PFSK-1 (cell line): ENCODE results near the gene ACTG2.

Experiments used
- FOXP2 ChIP-seq: optimal IDR thresholded peaks from 2 replicates; pipeline ENCODE3; 2011; ENCODE audit warnings: borderline replicate concordance, control low read depth, inconsistent platforms; ENCODE audit not compliant: insufficient read depth; ENCODE audit errors: extremely low read length, extremely low read depth
- POLR2AphosphoS5 ChIP-seq: IDR thresholded peaks from 2 replicates; pipeline ENCODE4 v1.6.1; 2012; ENCODE audit warnings: low read depth, mild to moderate bottlenecking, control low read depth, low read length, moderate library complexity
- SIN3A ChIP-seq: IDR thresholded peaks from 2 replicates; pipeline ENCODE4 v1.6.1; 2012; ENCODE audit warnings: mild to moderate bottlenecking, low read length, moderate library complexity, borderline replicate concordance; ENCODE audit not compliant: insufficient read depth
- TAF1 ChIP-seq: IDR thresholded peaks from 2 replicates; pipeline ENCODE4 v1.6.1; 2012; ENCODE audit warnings: low read length, control low read depth, borderline replicate concordance; ENCODE audit not compliant: insufficient read depth
- TF ChIP-seq, protein P1 (sequence below), 2 experiments: IDR thresholded peaks; 2 replicates each; pipeline versions ENCODE4 v1.6.1 to v1.8.0; 2011 to 2012; ENCODE audit warnings: low read depth in 2 of 2, low read length in 2 of 2, control low read depth in 1 of 2, inconsistent platforms in 1 of 2, mild to moderate bottlenecking in 1 of 2, moderate library complexity in 1 of 2; ENCODE audit not compliant: insufficient read depth in 1 of 2

The ACTG2 gene

DNA sequence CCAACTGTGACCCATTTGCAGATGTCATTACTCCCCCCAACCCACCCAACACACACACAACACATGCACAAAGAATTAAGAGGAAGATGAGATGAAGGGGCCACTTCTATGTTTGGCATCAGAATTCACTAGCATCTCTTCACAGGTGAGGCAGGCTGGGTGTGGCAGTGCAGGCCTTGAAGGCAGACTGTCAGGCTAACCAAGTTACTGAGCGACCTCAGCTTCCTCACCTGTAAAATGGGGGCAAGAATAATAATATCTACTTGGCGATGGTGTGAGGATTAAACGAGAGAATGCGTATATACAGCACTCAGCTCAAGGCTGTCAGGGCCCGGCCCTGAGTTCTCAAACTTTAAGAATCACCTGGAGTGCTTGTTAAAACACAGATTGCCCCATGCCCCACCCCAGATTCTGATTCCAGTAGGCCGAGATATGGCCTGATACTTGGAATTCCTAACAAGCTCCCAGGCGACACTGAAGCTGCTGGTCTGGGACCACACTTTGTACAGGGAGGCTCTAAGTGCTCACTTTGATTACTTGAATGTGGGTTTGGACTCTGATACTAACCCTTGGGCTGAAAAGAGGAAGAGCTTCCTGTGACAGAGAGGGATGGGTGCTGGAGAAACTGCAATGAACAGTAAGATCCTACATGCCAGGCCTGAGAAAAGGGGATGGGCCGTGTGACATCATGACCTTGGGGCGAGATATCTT, 1.1 kb downstream of the ACTG2 start:
- TF ChIP-seq, protein P1, sequence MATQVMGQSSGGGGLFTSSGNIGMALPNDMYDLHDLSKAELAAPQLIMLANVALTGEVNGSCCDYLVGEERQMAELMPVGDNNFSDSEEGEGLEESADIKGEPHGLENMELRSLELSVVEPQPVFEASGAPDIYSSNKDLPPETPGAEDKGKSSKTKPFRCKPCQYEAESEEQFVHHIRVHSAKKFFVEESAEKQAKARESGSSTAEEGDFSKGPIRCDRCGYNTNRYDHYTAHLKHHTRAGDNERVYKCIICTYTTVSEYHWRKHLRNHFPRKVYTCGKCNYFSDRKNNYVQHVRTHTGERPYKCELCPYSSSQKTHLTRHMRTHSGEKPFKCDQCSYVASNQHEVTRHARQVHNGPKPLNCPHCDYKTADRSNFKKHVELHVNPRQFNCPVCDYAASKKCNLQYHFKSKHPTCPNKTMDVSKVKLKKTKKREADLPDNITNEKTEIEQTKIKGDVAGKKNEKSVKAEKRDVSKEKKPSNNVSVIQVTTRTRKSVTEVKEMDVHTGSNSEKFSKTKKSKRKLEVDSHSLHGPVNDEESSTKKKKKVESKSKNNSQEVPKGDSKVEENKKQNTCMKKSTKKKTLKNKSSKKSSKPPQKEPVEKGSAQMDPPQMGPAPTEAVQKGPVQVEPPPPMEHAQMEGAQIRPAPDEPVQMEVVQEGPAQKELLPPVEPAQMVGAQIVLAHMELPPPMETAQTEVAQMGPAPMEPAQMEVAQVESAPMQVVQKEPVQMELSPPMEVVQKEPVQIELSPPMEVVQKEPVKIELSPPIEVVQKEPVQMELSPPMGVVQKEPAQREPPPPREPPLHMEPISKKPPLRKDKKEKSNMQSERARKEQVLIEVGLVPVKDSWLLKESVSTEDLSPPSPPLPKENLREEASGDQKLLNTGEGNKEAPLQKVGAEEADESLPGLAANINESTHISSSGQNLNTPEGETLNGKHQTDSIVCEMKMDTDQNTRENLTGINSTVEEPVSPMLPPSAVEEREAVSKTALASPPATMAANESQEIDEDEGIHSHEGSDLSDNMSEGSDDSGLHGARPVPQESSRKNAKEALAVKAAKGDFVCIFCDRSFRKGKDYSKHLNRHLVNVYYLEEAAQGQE (IDR thresholded peaks at IDR 0.05; ENCODE audit: insufficient read depth in 1 of 2, low read depth in 2 of 2, low read length in 2 of 2): no peak
- TF ChIP-seq TAF1 (no peak), POLR2AphosphoS5 (no peak), FOXP2 (no peak), SIN3A (no peak)

DNA sequence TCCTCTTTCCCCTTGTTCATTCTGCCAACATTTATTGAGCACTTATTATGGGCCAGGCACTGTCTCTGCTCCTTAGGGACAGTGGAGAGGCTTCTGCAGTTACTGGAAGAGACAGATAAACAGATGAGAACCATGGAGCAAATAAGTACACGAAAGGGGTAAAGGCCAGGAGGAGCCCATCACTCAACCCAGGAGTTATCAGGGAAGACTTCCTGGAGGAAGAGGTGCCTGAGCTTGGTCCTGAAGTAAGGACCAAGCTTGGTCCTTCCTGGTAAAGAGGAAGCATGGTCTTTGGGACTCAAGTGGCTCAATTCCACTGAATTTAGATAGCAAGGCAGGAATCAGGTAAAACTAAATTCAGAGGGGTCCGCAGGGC, 1.7 kb downstream of the ACTG2 start:
- no peak for TF ChIP-seq POLR2AphosphoS5
- TF ChIP-seq TAF1: no peak
- TF ChIP-seq FOXP2: no peak
- TF ChIP-seq, protein P1 (IDR thresholded peaks at IDR 0.05; ENCODE audit: insufficient read depth in 1 of 2, low read depth in 2 of 2, low read length in 2 of 2): no peak
- TF ChIP-seq SIN3A: no peak

DNA sequence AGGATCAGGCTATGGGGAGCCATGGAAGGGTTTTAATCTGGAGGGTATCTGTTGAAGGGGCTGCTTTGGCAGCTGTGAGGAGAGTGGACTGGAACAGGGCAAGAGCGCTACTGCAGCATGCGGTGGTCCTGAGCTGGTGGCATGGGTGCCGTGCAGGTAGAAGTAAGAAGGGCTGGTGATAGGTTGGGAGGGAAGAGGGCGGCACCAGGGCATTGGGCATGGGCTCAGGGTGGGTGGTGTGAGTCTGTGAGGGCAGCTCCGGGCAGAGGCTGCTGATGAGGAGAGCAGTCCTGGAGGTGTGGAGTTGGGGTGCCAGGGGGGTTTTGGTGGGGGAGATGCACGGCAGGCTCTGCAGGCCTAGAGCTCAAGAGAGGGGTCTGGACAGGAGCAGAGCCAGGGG, 2.1 kb downstream of the ACTG2 start:
- no peak for TF ChIP-seq SIN3A
- TF ChIP-seq, protein P1 (IDR thresholded peaks at IDR 0.05; ENCODE audit: insufficient read depth in 1 of 2, low read depth in 2 of 2, low read length in 2 of 2): no peak
- no peak for TF ChIP-seq TAF1
- no peak for TF ChIP-seq POLR2AphosphoS5
- no peak for TF ChIP-seq FOXP2

DNA sequence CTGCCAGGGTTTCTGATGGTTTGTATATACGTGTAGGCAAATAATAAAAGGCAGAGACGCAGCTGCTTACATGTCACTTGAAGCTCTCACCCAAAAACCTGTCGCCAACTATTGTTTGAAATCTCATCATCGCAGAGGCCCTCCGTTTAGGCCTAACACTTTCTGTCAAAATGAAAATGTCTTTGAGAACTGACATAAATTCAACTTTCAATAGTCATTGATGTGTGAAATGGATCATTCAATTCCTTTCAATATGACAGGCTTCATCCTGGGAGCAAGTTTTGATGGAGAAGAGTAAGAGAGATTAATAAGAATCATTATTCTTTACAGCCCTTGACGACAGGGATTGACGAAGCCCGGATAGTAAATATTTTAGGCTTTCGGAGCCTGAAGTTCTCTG, 2.7 kb downstream of the ACTG2 start:
- TF ChIP-seq POLR2AphosphoS5 (no peak), TAF1 (no peak), SIN3A (no peak), FOXP2 (no peak)
- TF ChIP-seq, protein P1 (IDR thresholded peaks at IDR 0.05; ENCODE audit: insufficient read depth in 1 of 2, low read depth in 2 of 2, low read length in 2 of 2): no peak
